D721Med (cell line): ENCODE data around the gene DGKB.

Experiments
- DNase-seq: peaks from one replicate; pipeline ENCODE4 v3.0.0; 2011; ENCODE audit warnings: low spot score; ENCODE audit not compliant: insufficient read length
- FAIRE-seq: peaks from 2 replicates; lab custom pipeline; 2011; peaks lifted over from hg19 to GRCh38; lab: Jason Lieb, UNC
- CTCF ChIP-seq: IDR thresholded peaks from 2 replicates; pipeline ENCODE4 v1.5.1; 2012; ENCODE audit warnings: mild to moderate bottlenecking, control low read depth; ENCODE audit not compliant: insufficient read depth; ENCODE audit errors: missing control alignments

DGKB gene

GRCh38 chr7:14125998-14126397 lies 776.6 kb downstream of the DGKB start:
- DNase-seq (no peak), FAIRE-seq (no peak)
- TF ChIP-seq CTCF: no peak

DNA sequence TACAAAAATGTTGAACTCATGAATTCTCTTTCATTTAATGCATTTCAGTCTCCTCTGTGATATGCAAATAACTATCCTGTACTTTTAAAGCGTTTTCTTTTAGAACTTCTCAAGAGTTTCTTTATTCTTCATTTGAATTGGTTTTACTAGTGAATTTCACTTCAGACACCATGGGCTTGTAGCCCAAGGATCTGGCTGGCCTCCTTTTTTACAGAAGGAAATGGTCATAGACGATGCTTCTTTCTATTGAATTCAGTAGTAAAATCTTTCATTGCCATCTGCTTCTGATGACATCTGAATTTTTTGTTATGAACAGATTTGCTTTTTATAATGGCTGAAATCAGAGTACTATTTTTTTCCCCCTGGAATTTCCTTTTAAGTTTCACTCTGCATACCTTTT lies 777.8 kb downstream of the DGKB start:
- FAIRE-seq (no peak), DNase-seq (no peak)
- TF ChIP-seq CTCF: no peak

DNA sequence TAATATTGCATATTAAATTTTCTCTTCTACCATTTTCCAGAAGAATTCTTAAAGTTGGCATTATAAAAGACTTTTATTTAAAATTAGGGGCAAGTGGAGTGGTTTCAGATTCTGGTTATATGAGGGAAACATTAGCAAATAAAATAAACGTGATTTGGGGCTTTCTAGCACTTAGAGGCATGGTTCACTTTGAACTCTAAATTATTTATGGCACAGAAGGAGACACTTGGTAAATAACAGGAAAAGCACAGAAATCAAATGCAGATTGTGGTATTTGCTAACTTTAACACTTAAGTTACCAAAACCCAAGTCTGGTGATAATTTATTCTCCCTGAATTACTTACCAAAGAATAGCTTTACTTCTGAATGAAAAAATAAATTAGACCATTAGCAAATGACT lies 778.6 kb downstream of the DGKB start:
- FAIRE-seq: no peak
- TF ChIP-seq CTCF: no peak
- no peak for DNase-seq

DNA sequence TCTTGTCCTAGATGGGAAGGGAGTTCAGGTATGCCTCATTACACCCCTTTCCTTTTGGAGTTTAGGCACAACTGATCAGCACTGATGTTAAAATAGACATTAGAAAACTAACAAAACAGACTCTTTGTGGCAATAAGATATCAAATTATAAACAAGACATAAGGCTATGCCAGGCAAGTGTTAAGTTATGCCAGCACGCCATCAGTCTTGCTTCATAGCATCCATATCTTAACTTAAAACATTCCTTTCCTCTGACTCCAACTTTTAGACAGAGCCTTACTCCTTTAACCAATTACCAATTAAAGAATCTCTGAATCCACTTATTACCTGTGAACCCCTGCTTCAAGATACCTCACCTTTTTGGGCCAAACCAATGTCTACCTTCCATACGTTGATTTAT lies 786.9 kb downstream of the DGKB start:
- FAIRE-seq (no peak), DNase-seq (no peak)
- TF ChIP-seq CTCF: no peak

- TF ChIP-seq CTCF: no peak
- DNase-seq (no peak), FAIRE-seq (no peak)
Observed at GRCh38 chr7:14104861-14105260, 797.7 kb downstream of the DGKB start.

- FAIRE-seq (no peak), DNase-seq (no peak)
- no peak for TF ChIP-seq CTCF
Observed at GRCh38 chr7:14096159-14096558, 806.4 kb downstream of the DGKB start.

DNA sequence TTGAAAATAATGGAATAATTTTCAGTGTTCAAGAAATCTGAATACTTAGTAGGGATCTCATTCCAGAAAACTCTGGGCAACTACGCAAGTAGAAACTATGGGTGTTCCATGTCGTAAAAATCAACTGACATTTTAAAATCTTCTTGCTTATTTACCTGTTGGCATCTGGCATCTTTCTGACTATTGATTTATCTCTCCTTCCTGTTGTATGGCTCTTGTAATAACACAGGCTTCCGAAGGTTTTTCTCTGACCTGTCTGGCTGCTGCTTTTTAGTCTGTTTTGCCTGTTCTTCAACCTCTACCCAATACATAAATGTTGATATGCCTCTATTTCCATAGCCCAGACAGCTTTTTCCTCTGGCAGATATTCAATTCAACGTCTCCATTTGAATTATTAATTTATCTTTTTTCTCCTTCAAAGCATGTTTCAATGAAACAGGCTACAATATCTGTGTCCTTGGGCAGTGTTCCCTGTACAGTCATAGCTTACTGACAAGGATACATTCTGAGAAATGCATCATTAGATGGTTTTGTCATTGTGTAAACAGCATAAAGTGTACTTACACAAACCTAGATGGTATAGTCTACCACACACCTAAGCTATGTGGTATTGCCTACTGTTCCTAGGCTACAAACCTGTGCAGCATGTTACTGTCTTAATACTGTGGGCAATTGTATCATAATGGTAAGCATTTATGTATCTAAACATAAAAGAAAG lies 807.2 kb downstream of the DGKB start:
- no peak for TF ChIP-seq CTCF
- DNase-seq (no peak), FAIRE-seq (no peak)
